B cell (primary cell): ENCODE results near the gene SFXN3. TPM values are rescaled to one million over a fixed set of nuclear protein-coding genes. Genes with fewer than 3 reads are reported as not detected.

Source experiments
- ATAC-seq: fragments of 200-7000 bp; cut with Tn5 transposase; one replicate; pipeline ENCODE4 v1.10.0; 2021; ENCODE audit warnings: low read depth, mild to moderate bottlenecking, moderate number of reproducible peaks, moderate library complexity
- CTCF ChIA-PET: fragments of 350-600 bp; sonication (Branson Sonifier 250); formaldehyde crosslinking; loops from one replicate; lab custom pipeline; 2021; ENCODE audit warnings: antibody characterized with exemption, inconsistent platforms; lab: Charles Lee
- POLR2A ChIA-PET: fragments of 350-600 bp; sonication (Branson Sonifier 250); formaldehyde crosslinking; loops from one replicate; lab custom pipeline; 2021; ENCODE audit warnings: antibody characterized with exemption; lab: Charles Lee
- DNase-seq: peaks from one replicate; pipeline ENCODE4 v3.0.0; 2013
- H2AFZ ChIP-seq: 2 replicates; pipeline ENCODE4 v1.6.1; 2012; ENCODE audit warnings: mild to moderate bottlenecking, low read depth, low read length; ENCODE audit not compliant: insufficient read depth, poor library complexity, severe bottlenecking
- H3K27ac ChIP-seq, 2 donors: 1 replicate in 1 of 2; 2 replicates in 1 of 2; pipeline ENCODE4 v1.5.1; 2012 to 2013; ENCODE audit warnings: low read length in 2 of 2, mild to moderate bottlenecking in 2 of 2, moderate library complexity in 1 of 2
- H3K27me3 ChIP-seq, 4 experiments: fragments of 200-600 bp in 1 of 4; sonication (generic) in 1 of 4; replicated peaks in 1 of 4; 1 replicate in 2 of 4; 2 replicates in 2 of 4; pipeline versions ENCODE4 v1.6.1 to v1.7.0; 2013 to 2016; ENCODE audit warnings: low read length in 3 of 4, mild to moderate bottlenecking in 2 of 4, mixed read lengths in 1 of 4, moderate library complexity in 1 of 4; ENCODE audit not compliant: insufficient read depth in 4 of 4, control insufficient read depth in 3 of 4; ENCODE audit errors: control extremely low read depth in 1 of 4
- H3K36me3 ChIP-seq, 2 experiments: replicated peaks in 1 of 2; 1 replicate in 1 of 2; 2 replicates in 1 of 2; pipeline versions ENCODE4 v1.6.1 to v1.7.1; 2013; ENCODE audit warnings: low read length in 1 of 2; ENCODE audit not compliant: insufficient read depth in 2 of 2, control insufficient read depth in 1 of 2; ENCODE audit errors: control extremely low read depth in 1 of 2, extremely low read depth in 1 of 2
- H3K4me1 ChIP-seq, 2 donors: fragments of 200-600 bp in 1 of 2; sonication (generic) in 1 of 2; 1 replicate in 1 of 2; 2 replicates in 1 of 2; pipeline versions ENCODE4 v1.5.1 to v1.6.1; 2013 to 2017; ENCODE audit warnings: low read length in 2 of 2; ENCODE audit not compliant: control insufficient read depth in 2 of 2, insufficient read depth in 2 of 2
- H3K4me2 ChIP-seq: replicated peaks from 2 replicates; pipeline ENCODE3; 2012; ENCODE audit warnings: mild to moderate bottlenecking, low read depth, low read length; ENCODE audit not compliant: poor library complexity, severe bottlenecking
- H3K4me3 ChIP-seq, 5 experiments: fragments of 200-600 bp in 1 of 5; sonication (generic) in 1 of 5; 1 replicate in 3 of 5; 2 replicates in 2 of 5; pipeline versions ENCODE4 v1.5.1 to v1.7.0; 2011 to 2016; ENCODE audit warnings: low read length in 4 of 5, mild to moderate bottlenecking in 4 of 5, low read depth in 2 of 5, control low read depth in 1 of 5, moderate library complexity in 1 of 5; ENCODE audit not compliant: insufficient read depth in 1 of 5; ENCODE audit errors: control extremely low read depth in 1 of 5, extremely low read depth in 1 of 5
- H3K79me2 ChIP-seq: fragments of 200-600 bp; sonication (generic); one replicate; pipeline ENCODE4 v1.6.0; 2016; ENCODE audit warnings: low read length; ENCODE audit not compliant: control insufficient read depth, insufficient read depth
- H3K9ac ChIP-seq: fragments of 200-600 bp; sonication (generic); 2 replicates; pipeline ENCODE4 v1.6.1; 2017; ENCODE audit warnings: mild to moderate bottlenecking, low read length, moderate library complexity
- H3K9me3 ChIP-seq, 3 donors: one replicate each; pipeline versions ENCODE4 v1.6.1 to v1.7.1; 2013; ENCODE audit warnings: low read length in 2 of 3; ENCODE audit not compliant: control insufficient read depth in 2 of 3, insufficient read depth in 1 of 3; ENCODE audit errors: control extremely low read depth in 1 of 3
- H4K20me1 ChIP-seq: 2 replicates; pipeline ENCODE4 v1.6.0; 2012; ENCODE audit warnings: mild to moderate bottlenecking, low read length; ENCODE audit not compliant: insufficient read depth, control insufficient read depth, poor library complexity, severe bottlenecking
- H3K27ac Mint-ChIP-seq: one replicate; pipeline ENCODE4 v1.8.0; 2021; ENCODE audit warnings: mixed read lengths
- H3K27me3 Mint-ChIP-seq: one replicate; pipeline ENCODE4 v1.8.0; 2021; ENCODE audit warnings: mixed read lengths
- H3K4me1 Mint-ChIP-seq: one replicate; pipeline ENCODE4 v1.8.0; 2021; ENCODE audit warnings: mixed read lengths
- H3K4me3 Mint-ChIP-seq: one replicate; pipeline ENCODE4 v1.8.0; 2021; ENCODE audit warnings: mixed read lengths
- H3K9me3 Mint-ChIP-seq: one replicate; pipeline ENCODE4 v1.8.0; 2022; ENCODE audit warnings: mixed read lengths; ENCODE audit not compliant: insufficient read depth
- EZH2 ChIP-seq: IDR thresholded peaks from 2 replicates; pipeline ENCODE4 v1.6.1; 2012; ENCODE audit warnings: borderline replicate concordance, low read depth, mild to moderate bottlenecking, moderate library complexity, low read length; ENCODE audit not compliant: insufficient read depth, poor library complexity, severe bottlenecking
- WGBS: methylation state at CpG from one replicate; pipeline ENCODE4 v1.1.5; 2013; ENCODE audit warnings: missing lambda C conversion rate; ENCODE audit not compliant: insufficient coverage; 5-methylcytosine and 5-hydroxymethylcytosine counted together
- intact Hi-C: fragments of 100-400 bp; cut with micrococcal nuclease; formaldehyde crosslinking; loops from one replicate; pipeline ENCODE4 v1.10.0; 2022
- polyA plus RNA-seq: library from polyadenylated mRNA; depleted of rRNA; stranded (reverse); fragments of >200 nt; gene quantifications from 2 replicates; pipeline ENCODE4 v1.2.3, GENCODE V29; 2012
- total RNA-seq, 2 donors: library from RNA; stranded (reverse); fragments of 120-200 nt in 1 of 2; gene quantifications; 1 replicate in 1 of 2; 2 replicates in 1 of 2; pipeline versions ENCODE4 v1.2.3 to v1.2.4, GENCODE V29; 2013 to 2022
- TF ChIP-seq, protein P1 (sequence below): fragments of 200-600 bp; IDR thresholded peaks from one replicate; pipeline ENCODE4 v1.8.0; 2022; ENCODE audit warnings: antibody characterized with exemption, mild to moderate bottlenecking

The SFXN3 gene
- total and polyA plus RNA-seq, 2 donors (not counting 1 experiment from before 2014, with no cell fraction given): 44.2 to 51.7 TPM

GRCh38 chr10:101063050-101063525, 32.1 kb downstream of the SFXN3 start:
- Histone ChIP-seq H2AFZ (peak overlapping the region; percentile 76), H3K4me3 (peak overlapping the region in 2 of 5 experiments; percentile 40 to 47), H4K20me1 (peaks cover 5% of the 10 kb centered on the region), H3K27ac (no peak overlapping the region), H3K4me2 (peak overlapping the region; percentile 72), H3K79me2 (no peaks in the 10 kb centered on the region), H3K36me3 (no peaks in the 10 kb centered on the region), H3K27me3 (peaks cover 0 to 52% (median 21%) of the 10 kb centered on the region in 4 experiments), H3K9ac (peak overlapping the region; percentile 57), H3K4me1 (peaks cover 50 to 60% of the 10 kb centered on the region in 2 donors), H3K9me3 (peaks cover 0 to 10% (median 0%) of the 10 kb centered on the region in 3 donors)
- POLR2A ChIA-PET: interaction anchor here (0.7 to 3.8 kb wide), 3 partner anchors 20 to 292 kb away, joined by 3 to 20 read pairs (median 4); no protein-coding TSS in a partner anchor
- Mint-ChIP-seq H3K27me3 (peaks cover 25% of the 10 kb centered on the region), H3K4me3 (peak overlapping the region; percentile 77), H3K27ac (peak overlapping the region; percentile 10), H3K9me3 (no peaks in the 10 kb centered on the region), H3K4me1 (peaks cover 53% of the 10 kb centered on the region)
- DNase-seq (peak; percentile 30), ATAC-seq (no peak)
- WGBS: 4% methylated on average over 18 of the region's 19 CpGs
- TF ChIP-seq EZH2: no peak
- TF ChIP-seq, protein P1, sequence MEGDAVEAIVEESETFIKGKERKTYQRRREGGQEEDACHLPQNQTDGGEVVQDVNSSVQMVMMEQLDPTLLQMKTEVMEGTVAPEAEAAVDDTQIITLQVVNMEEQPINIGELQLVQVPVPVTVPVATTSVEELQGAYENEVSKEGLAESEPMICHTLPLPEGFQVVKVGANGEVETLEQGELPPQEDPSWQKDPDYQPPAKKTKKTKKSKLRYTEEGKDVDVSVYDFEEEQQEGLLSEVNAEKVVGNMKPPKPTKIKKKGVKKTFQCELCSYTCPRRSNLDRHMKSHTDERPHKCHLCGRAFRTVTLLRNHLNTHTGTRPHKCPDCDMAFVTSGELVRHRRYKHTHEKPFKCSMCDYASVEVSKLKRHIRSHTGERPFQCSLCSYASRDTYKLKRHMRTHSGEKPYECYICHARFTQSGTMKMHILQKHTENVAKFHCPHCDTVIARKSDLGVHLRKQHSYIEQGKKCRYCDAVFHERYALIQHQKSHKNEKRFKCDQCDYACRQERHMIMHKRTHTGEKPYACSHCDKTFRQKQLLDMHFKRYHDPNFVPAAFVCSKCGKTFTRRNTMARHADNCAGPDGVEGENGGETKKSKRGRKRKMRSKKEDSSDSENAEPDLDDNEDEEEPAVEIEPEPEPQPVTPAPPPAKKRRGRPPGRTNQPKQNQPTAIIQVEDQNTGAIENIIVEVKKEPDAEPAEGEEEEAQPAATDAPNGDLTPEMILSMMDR: no peak
- intact Hi-C loops: loop anchor here (5.0 to 10.0 kb wide), 3 partner anchors 62 to 994 kb away; partner anchors contain the start of gene ARMH3
- CTCF ChIA-PET: interaction anchor here (0.5 to 16.1 kb wide), 10 partner anchors 8 to 333 kb away, joined by 3 to 306 read pairs (median 6); partner anchors contain the start of genes PDZD7 and SFXN3
